ENCODE results near the gene PPP1R1A. TPM values are rescaled to one million over a fixed set of nuclear protein-coding genes. Genes with fewer than 3 reads are reported as not detected.

Gene PPP1R1A
- total and polyA plus RNA-seq, 8 donors, result 0.18 to 4.5 (median 3.2) TPM

DNA sequence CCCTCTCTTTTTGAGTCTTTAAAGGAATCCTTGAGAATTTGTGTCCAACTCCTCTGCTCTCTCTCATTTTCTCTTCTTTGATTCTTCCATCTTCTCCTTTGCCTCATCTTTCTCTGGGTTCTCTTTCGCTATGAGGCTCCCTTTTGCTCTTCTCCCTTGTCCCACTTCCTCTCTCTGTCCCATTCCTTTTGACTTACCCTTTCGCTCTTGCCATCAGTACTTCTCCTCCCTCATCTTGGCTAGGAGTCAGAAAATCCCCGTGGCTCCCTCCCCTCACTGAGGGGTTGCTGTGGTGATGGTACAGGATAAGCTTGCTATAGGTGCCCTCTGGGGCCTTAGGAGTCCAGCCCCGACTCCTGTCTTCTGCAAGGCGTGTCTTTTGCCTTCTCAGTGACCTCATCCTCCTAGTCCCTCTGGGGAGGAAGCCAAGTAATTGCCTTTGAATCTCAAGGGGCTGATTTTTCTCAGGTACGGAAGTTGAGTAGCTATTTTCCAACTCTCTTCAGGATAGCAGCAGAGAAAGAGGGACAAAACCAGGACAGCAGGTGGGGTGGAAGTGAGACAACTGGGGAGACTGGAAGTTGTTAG lies 32.7 kb downstream of the PPP1R1A start:
- Histone ChIP-seq H3K4me3 (no peak overlapping the region), H3K9me3 (no peaks in the 10 kb centered on the region), H3K27me3 (peaks cover 3 to 65% of the 10 kb centered on the region in 2 donors), H3K36me3 (no peaks in the 10 kb centered on the region), H3K27ac (no peak overlapping the region), H3K4me1 (peaks cover 0 to 15% of the 10 kb centered on the region in 2 donors)
- TF ChIP-seq, protein P1, sequence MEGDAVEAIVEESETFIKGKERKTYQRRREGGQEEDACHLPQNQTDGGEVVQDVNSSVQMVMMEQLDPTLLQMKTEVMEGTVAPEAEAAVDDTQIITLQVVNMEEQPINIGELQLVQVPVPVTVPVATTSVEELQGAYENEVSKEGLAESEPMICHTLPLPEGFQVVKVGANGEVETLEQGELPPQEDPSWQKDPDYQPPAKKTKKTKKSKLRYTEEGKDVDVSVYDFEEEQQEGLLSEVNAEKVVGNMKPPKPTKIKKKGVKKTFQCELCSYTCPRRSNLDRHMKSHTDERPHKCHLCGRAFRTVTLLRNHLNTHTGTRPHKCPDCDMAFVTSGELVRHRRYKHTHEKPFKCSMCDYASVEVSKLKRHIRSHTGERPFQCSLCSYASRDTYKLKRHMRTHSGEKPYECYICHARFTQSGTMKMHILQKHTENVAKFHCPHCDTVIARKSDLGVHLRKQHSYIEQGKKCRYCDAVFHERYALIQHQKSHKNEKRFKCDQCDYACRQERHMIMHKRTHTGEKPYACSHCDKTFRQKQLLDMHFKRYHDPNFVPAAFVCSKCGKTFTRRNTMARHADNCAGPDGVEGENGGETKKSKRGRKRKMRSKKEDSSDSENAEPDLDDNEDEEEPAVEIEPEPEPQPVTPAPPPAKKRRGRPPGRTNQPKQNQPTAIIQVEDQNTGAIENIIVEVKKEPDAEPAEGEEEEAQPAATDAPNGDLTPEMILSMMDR (IDR thresholded peaks at IDR 0.05), result no peak
- DNase-seq (no peak), ATAC-seq (no peak)
- intact Hi-C loops (cut with DNase I), result no loop called here

DNA sequence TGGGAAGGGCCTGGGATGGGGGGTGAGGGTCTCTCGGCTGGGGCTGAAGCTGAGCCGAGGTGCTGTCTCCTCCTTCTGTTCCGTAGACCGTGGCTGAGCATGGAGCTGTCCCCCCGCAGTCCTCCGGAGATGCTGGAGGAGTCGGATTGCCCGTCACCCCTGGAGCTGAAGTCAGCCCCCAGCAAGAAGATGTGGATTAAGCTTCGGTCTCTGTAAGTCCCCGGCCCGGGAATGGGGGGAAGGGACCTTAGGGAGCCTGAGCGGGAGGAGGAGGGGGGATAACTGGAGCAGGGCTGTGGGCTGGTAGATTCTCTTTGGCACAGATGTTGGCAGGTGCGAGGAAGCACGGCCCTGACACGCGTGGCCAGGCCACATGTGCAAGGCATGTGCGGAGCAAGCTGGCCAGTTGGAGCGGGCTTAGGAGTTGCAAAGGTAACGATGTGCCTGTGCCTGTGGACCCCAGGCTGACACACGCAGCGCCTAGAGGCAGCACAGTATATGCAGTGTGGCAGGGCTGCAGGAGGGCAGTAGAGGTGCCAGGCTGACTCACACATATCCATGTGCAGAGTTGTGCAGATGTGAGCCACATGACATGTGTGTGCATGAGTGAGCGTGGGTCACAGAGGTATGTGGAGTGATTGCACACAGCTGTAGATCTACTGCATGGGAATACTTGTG lies 38.5 kb downstream of the PPP1R1A start:
- H3K4me1 ChIP-seq, result peaks cover 0 to 16% of the 10 kb centered on the region in 2 donors
- ATAC-seq, result peak; percentile 43
- intact Hi-C loops (cut with DNase I), result no loop called here
- no peak for DNase-seq
- H3K27me3 ChIP-seq, result peaks cover 17 to 59% of the 10 kb centered on the region in 2 donors
- TF ChIP-seq, protein P1 (IDR thresholded peaks at IDR 0.05), result no peak
- no peak overlapping the region for H3K27ac ChIP-seq
- H3K36me3 ChIP-seq, result peaks cover 0 to 9% of the 10 kb centered on the region in 2 donors
- no peaks in the 10 kb centered on the region for H3K9me3 ChIP-seq
- peak overlapping the region in 1 of 2 donors; percentile 17 for H3K4me3 ChIP-seq

DNA sequence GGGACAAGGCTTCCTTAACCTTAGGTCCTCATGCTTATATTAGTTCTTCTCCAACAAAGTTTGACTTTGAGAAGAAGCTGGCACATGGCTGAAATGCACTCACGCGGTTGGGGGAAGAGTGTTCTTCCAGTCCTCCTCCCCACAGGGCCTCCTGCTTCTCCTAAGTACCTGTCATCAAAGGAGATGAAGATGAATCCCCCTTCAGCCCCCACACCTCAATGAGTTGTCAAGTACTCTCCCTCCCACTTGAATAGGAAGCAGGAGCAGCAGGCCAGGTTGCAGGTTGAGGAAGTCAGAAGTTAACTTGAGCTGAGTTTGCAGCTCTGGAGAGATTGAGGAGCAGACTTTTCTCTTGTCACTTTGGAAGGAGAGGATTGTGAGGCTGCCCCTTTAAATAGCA lies 41.9 kb downstream of the PPP1R1A start:
- H3K27ac ChIP-seq, result no peak overlapping the region
- H3K36me3 ChIP-seq, result peaks cover 0 to 43% of the 10 kb centered on the region in 2 donors
- peaks cover 17 to 44% of the 10 kb centered on the region in 2 donors for H3K27me3 ChIP-seq
- no peak overlapping the region for H3K4me3 ChIP-seq
- peaks cover 0 to 16% of the 10 kb centered on the region in 2 donors for H3K4me1 ChIP-seq
- intact Hi-C loops (cut with DNase I), result no loop called here
- H3K9me3 ChIP-seq, result no peaks in the 10 kb centered on the region
- no peak for DNase-seq
- TF ChIP-seq, protein P1 (IDR thresholded peaks at IDR 0.05), result no peak
- ATAC-seq, result no peak

DNA sequence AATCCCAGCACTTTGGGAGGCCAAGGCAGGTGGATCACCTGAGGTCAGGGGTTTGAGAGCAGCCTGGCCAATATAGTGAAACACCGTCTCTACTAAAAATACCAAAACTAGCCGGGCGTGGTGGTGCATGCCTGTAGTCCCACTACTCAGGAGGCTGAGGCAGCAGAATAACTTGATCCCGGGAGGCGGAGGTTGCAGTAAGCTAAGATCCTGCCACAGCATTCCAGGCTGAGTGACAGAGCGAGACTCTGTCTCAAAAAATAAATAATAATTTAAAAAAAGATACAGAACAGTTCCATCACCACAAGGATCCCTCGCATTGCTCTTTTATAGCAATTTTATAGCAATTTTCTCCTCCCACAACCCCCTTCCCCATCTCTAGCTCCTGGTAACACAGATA lies 43.7 kb downstream of the PPP1R1A start:
- H3K4me3 ChIP-seq, result no peak overlapping the region
- intact Hi-C loops (cut with DNase I), result no loop called here
- no peak overlapping the region for H3K27ac ChIP-seq
- DNase-seq (no peak), ATAC-seq (no peak)
- H3K27me3 ChIP-seq, result peaks cover 3 to 26% of the 10 kb centered on the region in 2 donors
- TF ChIP-seq, protein P1 (IDR thresholded peaks at IDR 0.05), result no peak
- peaks cover 0 to 60% of the 10 kb centered on the region in 2 donors for H3K36me3 ChIP-seq
- no peaks in the 10 kb centered on the region for H3K9me3 ChIP-seq
- H3K4me1 ChIP-seq, result peaks cover 0 to 11% of the 10 kb centered on the region in 2 donors

DNA sequence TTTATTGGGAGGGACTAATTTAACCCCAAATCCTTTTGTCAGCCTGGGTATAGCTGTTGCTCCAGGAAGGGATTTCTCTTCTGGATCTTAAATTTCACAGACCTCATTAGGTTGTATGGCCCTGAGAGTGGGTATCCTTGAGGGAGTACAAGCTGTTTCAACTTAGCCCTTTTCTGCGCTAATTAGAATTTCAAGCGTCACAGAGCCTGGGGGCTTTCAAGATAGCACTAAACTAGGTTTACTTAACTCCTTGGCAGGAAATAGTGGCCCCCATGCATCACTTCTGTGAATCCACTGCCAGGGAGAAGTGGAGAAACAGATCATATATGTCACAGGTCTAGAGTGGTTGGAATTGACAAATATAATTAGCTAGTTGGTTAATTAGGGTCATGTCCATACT lies 44.9 kb downstream of the PPP1R1A start:
- intact Hi-C loops (cut with DNase I), result no loop called here
- H3K36me3 ChIP-seq, result peaks cover 0 to 73% of the 10 kb centered on the region in 2 donors
- TF ChIP-seq, protein P1 (IDR thresholded peaks at IDR 0.05), result no peak
- DNase-seq (no peak), ATAC-seq (no peak)
- no peaks in the 10 kb centered on the region for H3K9me3 ChIP-seq
- no peak overlapping the region for H3K27ac ChIP-seq
- H3K4me1 ChIP-seq, result no peaks in the 10 kb centered on the region
- peaks cover 0 to 14% of the 10 kb centered on the region in 2 donors for H3K27me3 ChIP-seq
- H3K4me3 ChIP-seq, result no peak overlapping the region
